GM12878 (cell line): ENCODE measurements around the gene SNRNP25. TPM values are rescaled to one million over a fixed set of nuclear protein-coding genes. Genes with fewer than 3 reads are reported as not detected.
"Not testable (repeated sequence)": the region's sequence is repeated elsewhere in the genome, so short reads cannot be mapped to it uniquely, and the experiment has no call there.

Experiments used
- ATAC-seq: fragments of 200-7000 bp; cut with Tn5 transposase; 3 replicates; pipeline ENCODE4 v1.9.1; 2020; ENCODE audit warnings: mild to moderate bottlenecking, moderate library complexity
- BruUV-seq: library from RNA; stranded (reverse); fragments of 400-500 nt; replicated peaks from 2 replicates; lab custom pipeline; 2021; lab: Mats Ljungman, UMichigan
- CTCF ChIA-PET: fragments of 300-600 bp; sonication (Branson Sonifier 250); formaldehyde crosslinking; extraction: SDS; loops from one replicate; lab custom pipeline; 2021; ENCODE audit warnings: inconsistent platforms; lab: Yijun Ruan, JAX
- POLR2A ChIA-PET: fragments of 350-600 bp; formaldehyde crosslinking; extraction: SDS; loops from one replicate; lab custom pipeline; 2021; ENCODE audit warnings: inconsistent platforms; lab: Charles Lee
- RAD21 ChIA-PET: fragments of 300-600 bp; sonication (Branson Sonifier 250); formaldehyde crosslinking; loops from one replicate; lab custom pipeline; 2023; ENCODE audit warnings: antibody characterized with exemption; ENCODE audit not compliant: unreplicated experiment; lab: Charles Lee
- SMC1A ChIA-PET: fragments of 300-600 bp; sonication (Branson Sonifier 250); formaldehyde crosslinking; loops from one replicate; lab custom pipeline; 2023; ENCODE audit not compliant: unreplicated experiment, uncharacterized antibody; lab: Charles Lee
- DNase-seq: peaks from one replicate; pipeline ENCODE4 v3.0.0-alpha.2; 2011; ENCODE audit warnings: low read depth, low spot score
- FAIRE-seq: peaks from 3 replicates; lab custom pipeline; 2011; peaks lifted over from hg19 to GRCh38; lab: Jason Lieb, UNC
- H2AFZ ChIP-seq: 2 replicates; pipeline ENCODE4 v1.6.0; 2011; ENCODE audit warnings: low read depth, low read length, control low read depth; ENCODE audit not compliant: control insufficient read depth
- H3K27ac ChIP-seq: 2 replicates; pipeline ENCODE4 v1.5.1; 2011; ENCODE audit warnings: control low read depth; ENCODE audit not compliant: control insufficient read depth, insufficient read depth
- H3K27me3 ChIP-seq, 2 experiments: replicated peaks in 1 of 2; 2 replicates each; pipeline versions ENCODE4 v1.6.0 to v1.6.1; 2011; ENCODE audit warnings: low read length in 1 of 2; ENCODE audit not compliant: control insufficient read depth in 2 of 2, insufficient read depth in 2 of 2
- H3K36me3 ChIP-seq, 2 experiments: 2 replicates each; pipeline ENCODE4 v1.5.1; 2011; ENCODE audit warnings: low read length in 1 of 2; ENCODE audit not compliant: control insufficient read depth in 2 of 2, insufficient read depth in 2 of 2
- H3K4me1 ChIP-seq: 2 replicates; pipeline ENCODE4 v1.6.1; 2011; ENCODE audit warnings: mild to moderate bottlenecking, low read length, moderate library complexity, mixed read lengths; ENCODE audit not compliant: control insufficient read depth, insufficient read depth
- H3K4me2 ChIP-seq: 2 replicates; pipeline ENCODE4 v1.6.0; 2011; ENCODE audit warnings: control low read depth; ENCODE audit not compliant: control insufficient read depth, insufficient read depth
- H3K4me3 ChIP-seq: fragments of 200-600 bp; sonication (generic); 2 replicates; pipeline ENCODE4 v1.5.1; 2016
- H3K79me2 ChIP-seq: 2 replicates; pipeline ENCODE4 v1.6.0; 2011; ENCODE audit warnings: low read length; ENCODE audit not compliant: control insufficient read depth, insufficient read depth
- H3K9ac ChIP-seq: 2 replicates; pipeline ENCODE4 v1.8.0; 2011; ENCODE audit warnings: low read length, control low read depth, mixed read lengths; ENCODE audit not compliant: control insufficient read depth, insufficient read depth
- H3K9me3 ChIP-seq: replicated peaks from 3 replicates; pipeline ENCODE4 v1.5.1; 2011; ENCODE audit warnings: mild to moderate bottlenecking, low read length; ENCODE audit not compliant: control insufficient read depth, insufficient read depth
- H4K20me1 ChIP-seq: 2 replicates; pipeline ENCODE4 v1.6.0; 2011; ENCODE audit not compliant: control insufficient read depth, insufficient read depth
- HCFC1 ChIP-seq: fragments of 150-350 bp; IDR thresholded peaks from 2 replicates; pipeline ENCODE4 v1.6.1; 2014; ENCODE audit warnings: low read length
- KDM1A ChIP-seq: fragments of 200-600 bp; sonication (generic); IDR thresholded peaks from 2 replicates; pipeline ENCODE4 v1.6.1; 2016; ENCODE audit warnings: borderline replicate concordance
- MTA2 ChIP-seq: fragments of 450-650 bp; IDR thresholded peaks from 2 replicates; pipeline ENCODE4 v1.6.1; 2016; ENCODE audit warnings: low read depth, mild to moderate bottlenecking, moderate library complexity
- MYC ChIP-seq: IDR thresholded peaks from 2 replicates; pipeline ENCODE4 v1.6.1; 2011; ENCODE audit warnings: mild to moderate bottlenecking, low read length, moderate library complexity, inconsistent platforms; ENCODE audit not compliant: insufficient read depth, insufficient replicate concordance, insufficient read length, severe bottlenecking
- NFXL1 ChIP-seq: fragments of 450-650 bp; IDR thresholded peaks from 2 replicates; pipeline ENCODE4 v1.6.1; 2017; ENCODE audit warnings: antibody characterized with exemption, mild to moderate bottlenecking, borderline replicate concordance
- WGBS: methylation state at CpG from one replicate; pipeline ENCODE4 v1.1.6; 2016; ENCODE audit warnings: low lambda C conversion rate; ENCODE audit not compliant: insufficient replicate concordance, insufficient coverage; ENCODE audit errors: missing lambda C conversion rate; 5-methylcytosine and 5-hydroxymethylcytosine counted together
- in situ Hi-C: fragments of 300-500 bp; cut with MboI; formaldehyde crosslinking; loops from 9 replicates; pipeline ENCODE4 v1.14.3; 2018; ENCODE audit warnings: mixed read lengths
- intact Hi-C: fragments of 100-400 bp; cut with micrococcal nuclease; formaldehyde crosslinking; loops from one replicate; pipeline ENCODE4 v1.14.2; 2022; ENCODE audit not compliant: unreplicated experiment
- polyA plus RNA-seq, 11 experiments: library from polyadenylated mRNA; depleted of rRNA in 4 of 11; unstranded in 6 of 11; stranded (reverse) in 5 of 11; fragments of >200 nt; fragmentation: Nextera tagmentation in 4 of 11; fragmentation: Illumina TruSeq in 1 of 11; extraction: Ambion mirVana in 4 of 11; extraction: Trizol in 1 of 11; gene quantifications; 1 replicate in 1 of 11; 2 replicates in 10 of 11; pipeline versions ENCODE4 v1.2.1 to v1.2.3, GENCODE V29; 2011 to 2016; ENCODE audit warnings: inconsistent platforms in 2 of 11, missing spikeins in 2 of 11, low read depth in 1 of 11
- total RNA-seq, 4 experiments: library from RNA; depleted of rRNA in 3 of 4; stranded (reverse); fragments of >200 nt in 3 of 4; fragmentation: Illumina TruSeq in 1 of 4; extraction: Trizol in 1 of 4; gene quantifications; 2 replicates each; pipeline versions ENCODE4 v1.2.1 to v1.2.3, GENCODE V29; 2013 to 2021
- TF ChIP-seq, protein P1 (sequence below): IDR thresholded peaks from 2 replicates; pipeline ENCODE4 v1.6.1; 2012; ENCODE audit warnings: mild to moderate bottlenecking, low read depth, low read length

The SNRNP25 gene
- total and polyA plus RNA-seq, 10 of the 15 experiments (the other 5 are each of a cell fraction or from before 2014, with no cell fraction given), result 40.9 to 138 (median 67.2) TPM

DNA sequence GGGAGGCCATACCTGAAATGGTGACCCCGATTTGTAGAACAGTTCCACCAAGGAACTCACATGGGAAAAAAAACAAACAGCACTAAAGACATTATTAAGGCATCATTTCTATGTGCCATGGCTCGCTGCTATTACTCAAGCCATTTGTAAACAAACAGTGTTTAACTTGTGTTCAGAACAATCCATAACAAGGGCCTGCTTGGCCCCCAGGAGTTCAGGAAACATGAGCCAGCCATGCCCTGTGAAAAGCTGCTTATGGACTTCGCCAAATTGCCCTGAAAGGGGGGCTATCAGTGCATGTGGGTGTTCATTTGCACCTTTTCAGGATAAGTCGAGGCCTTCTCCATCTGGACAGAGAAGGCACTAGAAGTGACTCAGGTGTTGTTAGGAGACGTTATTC, 8.2 kb upstream of the SNRNP25 start:
- ChIA-PET POLR2A (interaction anchor here (1.3 kb wide), 1 partner anchor 8 kb away, joined by 5 read pairs; the partner anchor contains the start of gene POLR3K), CTCF (interaction anchor here (0.6 to 1.8 kb wide), 2 partner anchors 51 to 313 kb away, joined by 3 to 8 read pairs; no protein-coding TSS in a partner anchor), SMC1A (interaction anchor here (0.6 to 1.2 kb wide), 2 partner anchors 8 to 393 kb away, joined by 4 read pairs; partner anchors contain the start of genes POLR3K and SNRNP25), RAD21 (no interaction called here)
- Histone ChIP-seq H2AFZ (no peak overlapping the region), H3K27me3 (no peaks in the 10 kb centered on the region), H3K27ac (no peak overlapping the region), H3K4me1 (no peaks in the 10 kb centered on the region), H4K20me1 (no peaks in the 10 kb centered on the region), H3K4me3 (no peak overlapping the region), H3K4me2 (no peak overlapping the region), H3K9me3 (no peaks in the 10 kb centered on the region), H3K9ac (no peak overlapping the region), H3K79me2 (peaks cover 8% of the 10 kb centered on the region), H3K36me3 (peaks cover 12% of the 10 kb centered on the region in 2 experiments)
- FAIRE-seq (no peak), ATAC-seq (no peak), DNase-seq (no peak)
- 98% methylated on average over 5 of the region's 5 CpGs for WGBS
- BruUV-seq, result no TSS peak
- intact Hi-C loops (no loop called here), in situ Hi-C loops (no loop called here)
- no peak for TF ChIP-seq HCFC1
- no peak for TF ChIP-seq MYC
- TF ChIP-seq NFXL1, result no peak
- TF ChIP-seq, protein P1, sequence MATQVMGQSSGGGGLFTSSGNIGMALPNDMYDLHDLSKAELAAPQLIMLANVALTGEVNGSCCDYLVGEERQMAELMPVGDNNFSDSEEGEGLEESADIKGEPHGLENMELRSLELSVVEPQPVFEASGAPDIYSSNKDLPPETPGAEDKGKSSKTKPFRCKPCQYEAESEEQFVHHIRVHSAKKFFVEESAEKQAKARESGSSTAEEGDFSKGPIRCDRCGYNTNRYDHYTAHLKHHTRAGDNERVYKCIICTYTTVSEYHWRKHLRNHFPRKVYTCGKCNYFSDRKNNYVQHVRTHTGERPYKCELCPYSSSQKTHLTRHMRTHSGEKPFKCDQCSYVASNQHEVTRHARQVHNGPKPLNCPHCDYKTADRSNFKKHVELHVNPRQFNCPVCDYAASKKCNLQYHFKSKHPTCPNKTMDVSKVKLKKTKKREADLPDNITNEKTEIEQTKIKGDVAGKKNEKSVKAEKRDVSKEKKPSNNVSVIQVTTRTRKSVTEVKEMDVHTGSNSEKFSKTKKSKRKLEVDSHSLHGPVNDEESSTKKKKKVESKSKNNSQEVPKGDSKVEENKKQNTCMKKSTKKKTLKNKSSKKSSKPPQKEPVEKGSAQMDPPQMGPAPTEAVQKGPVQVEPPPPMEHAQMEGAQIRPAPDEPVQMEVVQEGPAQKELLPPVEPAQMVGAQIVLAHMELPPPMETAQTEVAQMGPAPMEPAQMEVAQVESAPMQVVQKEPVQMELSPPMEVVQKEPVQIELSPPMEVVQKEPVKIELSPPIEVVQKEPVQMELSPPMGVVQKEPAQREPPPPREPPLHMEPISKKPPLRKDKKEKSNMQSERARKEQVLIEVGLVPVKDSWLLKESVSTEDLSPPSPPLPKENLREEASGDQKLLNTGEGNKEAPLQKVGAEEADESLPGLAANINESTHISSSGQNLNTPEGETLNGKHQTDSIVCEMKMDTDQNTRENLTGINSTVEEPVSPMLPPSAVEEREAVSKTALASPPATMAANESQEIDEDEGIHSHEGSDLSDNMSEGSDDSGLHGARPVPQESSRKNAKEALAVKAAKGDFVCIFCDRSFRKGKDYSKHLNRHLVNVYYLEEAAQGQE, result no peak
- TF ChIP-seq MTA2, result no peak
- no peak for TF ChIP-seq KDM1A

DNA sequence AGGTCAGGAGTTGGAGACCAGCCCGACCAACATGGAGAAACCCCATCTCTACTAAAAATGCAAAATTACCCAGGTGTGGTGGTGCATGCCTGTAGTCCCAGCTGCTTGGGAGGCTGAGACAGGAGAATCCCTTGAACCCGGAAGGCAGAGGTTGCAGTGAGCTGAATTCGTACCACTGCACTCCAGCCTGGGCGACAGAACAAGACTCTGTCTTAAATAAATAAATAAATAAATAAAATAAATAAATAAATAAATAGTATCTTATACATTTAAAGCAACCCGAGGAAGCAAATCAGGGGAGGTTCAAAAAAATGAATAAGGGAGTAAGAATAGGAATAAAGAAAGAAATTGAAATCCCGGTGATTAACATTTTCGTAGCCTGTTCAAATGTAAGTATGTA, 7.1 kb upstream of the SNRNP25 start:
- Histone ChIP-seq H3K36me3 (peaks cover 12 to 17% of the 10 kb centered on the region in 2 experiments), H3K79me2 (peaks cover 18% of the 10 kb centered on the region)
- BruUV-seq, H3K4me2 ChIP-seq, FAIRE-seq, H3K9me3 ChIP-seq, DNase-seq, H3K9ac ChIP-seq, H3K27me3 ChIP-seq, in situ Hi-C loops, POLR2A ChIA-PET, H3K4me3 ChIP-seq, RAD21 ChIA-PET, CTCF ChIA-PET, H3K27ac ChIP-seq, ATAC-seq, H3K4me1 ChIP-seq, intact Hi-C loops, SMC1A ChIA-PET, H2AFZ ChIP-seq, H4K20me1 ChIP-seq: not testable (repeated sequence)
- WGBS, result 96% methylated on average over 7 of the region's 7 CpGs
